Measurements from ENCODE around the gene PLA2G1B.

DNA sequence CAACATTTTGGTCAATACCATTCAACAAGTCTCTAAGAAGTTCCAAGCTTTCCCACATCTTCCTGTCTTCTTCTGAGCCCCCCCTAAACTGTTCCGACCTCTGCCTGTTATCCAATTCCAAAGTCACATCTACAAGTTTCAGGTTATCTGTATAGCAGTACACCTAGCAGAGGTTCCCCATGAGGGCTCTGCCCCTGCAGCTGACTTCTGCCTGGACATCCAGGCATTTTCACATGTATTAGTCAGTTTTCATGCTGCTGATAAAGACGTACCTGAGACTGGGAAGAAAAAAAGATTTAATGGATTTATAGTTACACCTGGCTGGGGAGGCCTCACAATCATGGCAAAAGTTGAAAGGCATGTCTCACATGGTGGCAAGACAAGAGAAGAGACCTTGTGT, 10.2 kb upstream of the PLA2G1B start:
- TF ChIP-seq CTCF (IDR thresholded peaks at IDR 0.05; ENCODE audit: borderline replicate concordance, extremely low read depth, low read length, poor library complexity, severe bottlenecking) = no peak
- no peak for TF ChIP-seq EZH2 (IDR thresholded peaks at IDR 0.05; ENCODE audit: borderline replicate concordance, low read depth, low read length, severe bottlenecking)
